Measurements from ENCODE around the gene SUCO. TPM values are rescaled to one million over a fixed set of nuclear protein-coding genes. Genes with fewer than 3 reads are reported as not detected.

SUCO gene
- total RNA-seq, 1 experiment from 2014 or later = 22.6 TPM

GRCh38 chr1:172488393-172488792 lies 44.6 kb upstream of the SUCO start:
- H3K79me2 ChIP-seq (ENCODE audit: insufficient read depth, low read length) = no peaks in the 10 kb centered on the region
- no peaks in the 10 kb centered on the region for H4K20me1 ChIP-seq (ENCODE audit: insufficient read depth)
- DNase-seq (ENCODE audit: low read depth, low spot score) (no peak), ATAC-seq (no peak)
- H3K4me2 ChIP-seq (ENCODE audit: low read length) = no peak overlapping the region
- H3K9me3 ChIP-seq (ENCODE audit: control insufficient read depth in 1 of 2, insufficient read depth in 1 of 2, low read depth in 1 of 2, low read length in 2 of 2) = no peaks in the 10 kb centered on the region
- no peaks in the 10 kb centered on the region for H3K9me2 ChIP-seq (ENCODE audit: insufficient read depth)
- RAD21 ChIA-PET (ENCODE audit: low non-redundant PET in 1 of 2, low total read pairs in 2 of 2, uncharacterized antibody in 2 of 2, unreplicated experiment in 2 of 2) = no interaction called here
- CTCF ChIA-PET = no interaction called here
- H3K4me3 ChIP-seq (replicated peaks in 1 of 2; ENCODE audit: low read depth in 1 of 2, low read length in 2 of 2) = no peak overlapping the region
- H3K27me3 ChIP-seq (ENCODE audit: insufficient read depth, low read length) = no peaks in the 10 kb centered on the region
- no peak overlapping the region for H3K27ac ChIP-seq (ENCODE audit: low read depth, low read length)
- no peak overlapping the region for H3K9ac ChIP-seq (ENCODE audit: low read length)
- no peaks in the 10 kb centered on the region for H3K36me3 ChIP-seq (ENCODE audit: control insufficient read depth in 1 of 2, insufficient read depth in 2 of 2, low read length in 2 of 2)
- intact Hi-C loops (cut with micrococcal nuclease) = no loop called here
- peaks cover 5 to 13% of the 10 kb centered on the region in 2 experiments; a peak in 3 of 4 replicates for H3K4me1 ChIP-seq (ENCODE audit: control insufficient read depth in 1 of 2, insufficient read depth in 2 of 2, low read length in 2 of 2)
- H2AFZ ChIP-seq (ENCODE audit: low read depth, low read length, poor library complexity, severe bottlenecking) = no peak overlapping the region
- no peak for TF ChIP-seq SRF (IDR thresholded peaks at IDR 0.05; ENCODE audit: low read depth)
- POLR2A ChIA-PET = interaction anchor here (0.9 kb wide), 1 partner anchor 44 kb away, joined by 3 read pairs; the partner anchor contains the start of gene SUCO
- BruUV-seq (replicated peaks) = no TSS peak

DNA sequence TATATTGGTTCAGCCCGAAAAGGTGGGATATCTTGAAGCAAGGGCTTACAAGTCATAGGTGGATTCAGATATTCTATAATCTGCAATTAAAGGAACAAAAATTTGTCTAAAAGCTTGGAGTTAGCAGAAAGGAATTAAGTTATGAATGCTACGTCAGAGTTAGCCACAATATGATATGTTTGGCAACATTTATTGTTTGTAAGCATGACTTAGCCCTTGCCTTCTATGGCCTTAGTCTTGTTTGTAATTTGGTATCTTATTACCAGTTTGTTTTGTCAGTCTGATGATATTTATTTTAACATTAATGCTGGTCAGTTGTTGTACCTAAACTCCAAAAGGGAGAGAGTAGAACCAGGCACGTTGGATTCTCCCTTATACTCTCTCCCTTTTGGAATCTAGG lies 43.1 kb upstream of the SUCO start:
- Histone ChIP-seq H3K4me3 (replicated peaks in 1 of 2; ENCODE audit: low read depth in 1 of 2, low read length in 2 of 2) (no peak overlapping the region), H3K79me2 (ENCODE audit: insufficient read depth, low read length) (no peaks in the 10 kb centered on the region), H3K9me2 (ENCODE audit: insufficient read depth) (no peaks in the 10 kb centered on the region), H3K4me2 (ENCODE audit: low read length) (no peak overlapping the region), H3K9ac (ENCODE audit: low read length) (no peak overlapping the region), H2AFZ (ENCODE audit: low read depth, low read length, poor library complexity, severe bottlenecking) (no peak overlapping the region), H3K9me3 (ENCODE audit: control insufficient read depth in 1 of 2, insufficient read depth in 1 of 2, low read depth in 1 of 2, low read length in 2 of 2) (no peaks in the 10 kb centered on the region), H3K4me1 (ENCODE audit: control insufficient read depth in 1 of 2, insufficient read depth in 2 of 2, low read length in 2 of 2) (no peaks in the 10 kb centered on the region), H3K27me3 (ENCODE audit: insufficient read depth, low read length) (no peaks in the 10 kb centered on the region), H3K27ac (ENCODE audit: low read depth, low read length) (no peak overlapping the region), H3K36me3 (ENCODE audit: control insufficient read depth in 1 of 2, insufficient read depth in 2 of 2, low read length in 2 of 2) (no peaks in the 10 kb centered on the region), H4K20me1 (ENCODE audit: insufficient read depth) (no peaks in the 10 kb centered on the region)
- ChIA-PET RAD21 (ENCODE audit: low non-redundant PET in 1 of 2, low total read pairs in 2 of 2, uncharacterized antibody in 2 of 2, unreplicated experiment in 2 of 2) (no interaction called here), POLR2A (no interaction called here), CTCF (no interaction called here)
- no peak for DNase-seq (ENCODE audit: low read depth, low spot score)
- intact Hi-C loops (cut with micrococcal nuclease) = no loop called here
- no peak for ATAC-seq
- no TSS peak for BruUV-seq (replicated peaks)
- TF ChIP-seq POLR2A (IDR thresholded peaks at IDR 0.05; ENCODE audit: borderline replicate concordance, extremely low read depth, insufficient read depth, insufficient read length) (no peak), JUND (IDR thresholded peaks at IDR 0.05) (no peak), EZH2phosphoT487 (IDR thresholded peaks at IDR 0.05; ENCODE audit: borderline replicate concordance) (no peak), YY1 (IDR thresholded peaks at IDR 0.05; ENCODE audit: extremely low read depth, insufficient replicate concordance, low read depth, low read length) (no peak), ZNF274 (IDR thresholded peaks at IDR 0.05; ENCODE audit: low read depth, low read length) (no peak), EZH2 (IDR thresholded peaks at IDR 0.05) (no peak), ZFX (IDR thresholded peaks at IDR 0.05) (no peak)
- TF ChIP-seq, protein P1, sequence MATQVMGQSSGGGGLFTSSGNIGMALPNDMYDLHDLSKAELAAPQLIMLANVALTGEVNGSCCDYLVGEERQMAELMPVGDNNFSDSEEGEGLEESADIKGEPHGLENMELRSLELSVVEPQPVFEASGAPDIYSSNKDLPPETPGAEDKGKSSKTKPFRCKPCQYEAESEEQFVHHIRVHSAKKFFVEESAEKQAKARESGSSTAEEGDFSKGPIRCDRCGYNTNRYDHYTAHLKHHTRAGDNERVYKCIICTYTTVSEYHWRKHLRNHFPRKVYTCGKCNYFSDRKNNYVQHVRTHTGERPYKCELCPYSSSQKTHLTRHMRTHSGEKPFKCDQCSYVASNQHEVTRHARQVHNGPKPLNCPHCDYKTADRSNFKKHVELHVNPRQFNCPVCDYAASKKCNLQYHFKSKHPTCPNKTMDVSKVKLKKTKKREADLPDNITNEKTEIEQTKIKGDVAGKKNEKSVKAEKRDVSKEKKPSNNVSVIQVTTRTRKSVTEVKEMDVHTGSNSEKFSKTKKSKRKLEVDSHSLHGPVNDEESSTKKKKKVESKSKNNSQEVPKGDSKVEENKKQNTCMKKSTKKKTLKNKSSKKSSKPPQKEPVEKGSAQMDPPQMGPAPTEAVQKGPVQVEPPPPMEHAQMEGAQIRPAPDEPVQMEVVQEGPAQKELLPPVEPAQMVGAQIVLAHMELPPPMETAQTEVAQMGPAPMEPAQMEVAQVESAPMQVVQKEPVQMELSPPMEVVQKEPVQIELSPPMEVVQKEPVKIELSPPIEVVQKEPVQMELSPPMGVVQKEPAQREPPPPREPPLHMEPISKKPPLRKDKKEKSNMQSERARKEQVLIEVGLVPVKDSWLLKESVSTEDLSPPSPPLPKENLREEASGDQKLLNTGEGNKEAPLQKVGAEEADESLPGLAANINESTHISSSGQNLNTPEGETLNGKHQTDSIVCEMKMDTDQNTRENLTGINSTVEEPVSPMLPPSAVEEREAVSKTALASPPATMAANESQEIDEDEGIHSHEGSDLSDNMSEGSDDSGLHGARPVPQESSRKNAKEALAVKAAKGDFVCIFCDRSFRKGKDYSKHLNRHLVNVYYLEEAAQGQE (IDR thresholded peaks at IDR 0.05; ENCODE audit: low read depth) = no peak
- TF ChIP-seq, protein P2, sequence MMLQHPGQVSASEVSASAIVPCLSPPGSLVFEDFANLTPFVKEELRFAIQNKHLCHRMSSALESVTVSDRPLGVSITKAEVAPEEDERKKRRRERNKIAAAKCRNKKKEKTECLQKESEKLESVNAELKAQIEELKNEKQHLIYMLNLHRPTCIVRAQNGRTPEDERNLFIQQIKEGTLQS (IDR thresholded peaks at IDR 0.05) = no peak
- TF ChIP-seq, protein P3, sequence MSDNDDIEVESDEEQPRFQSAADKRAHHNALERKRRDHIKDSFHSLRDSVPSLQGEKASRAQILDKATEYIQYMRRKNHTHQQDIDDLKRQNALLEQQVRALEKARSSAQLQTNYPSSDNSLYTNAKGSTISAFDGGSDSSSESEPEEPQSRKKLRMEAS (IDR thresholded peaks at IDR 0.05) = no peak

Data from HCT116 (cell line).